Upper lobe of right lung (tissue), 1 donor: ENCODE results near the gene ITGAE. TPM values are rescaled to one million over a fixed set of nuclear protein-coding genes. Genes with fewer than 3 reads are reported as not detected.

ENCODE experiments used
- ATAC-seq: fragments of 200-7000 bp; cut with Tn5 transposase; one replicate; pipeline ENCODE4 v1.9.1; 2020; ENCODE audit warnings: mild to moderate bottlenecking, moderate library complexity
- DNase-seq: peaks from one replicate; pipeline ENCODE4 v3.0.0-alpha.2; 2020
- H3K27ac ChIP-seq: fragments of 200-600 bp; one replicate; pipeline ENCODE4 v1.8.0; 2022
- H3K27me3 ChIP-seq: fragments of 200-600 bp; one replicate; pipeline ENCODE4 v1.8.0; 2022; ENCODE audit warnings: mild to moderate bottlenecking
- H3K36me3 ChIP-seq: fragments of 200-600 bp; one replicate; pipeline ENCODE4 v1.8.0; 2022
- H3K4me1 ChIP-seq: fragments of 200-600 bp; one replicate; pipeline ENCODE4 v1.8.0; 2022
- H3K4me3 ChIP-seq: fragments of 200-600 bp; one replicate; pipeline ENCODE4 v1.8.0; 2022; ENCODE audit warnings: mild to moderate bottlenecking
- H3K9me3 ChIP-seq: fragments of 200-600 bp; one replicate; pipeline ENCODE4 v1.8.0; 2022
- CTCF ChIP-seq: fragments of 200-600 bp; IDR thresholded peaks from one replicate; pipeline ENCODE4 v1.8.0; 2022; ENCODE audit warnings: antibody characterized with exemption
- intact Hi-C: fragments of 100-400 bp; cut with DNase I; formaldehyde crosslinking; loops from one replicate; pipeline ENCODE4 v1.11.0; 2022
- total RNA-seq: library from RNA; stranded (reverse); fragmentation: NEBNext Ultra II Directional; extraction: Animal tissue kit (Norgen Biotek cat#: 25700); gene quantifications from one replicate; pipeline ENCODE4 v1.2.1, GENCODE V29; 2021
- donor health status: DM: no; HTN: yes; CAD: no; lungs with severe emphysema.

ITGAE gene
- total RNA-seq, 1 donor from 2014 or later: 24.2 TPM

GRCh38 chr17:3747805-3748204, 53.2 kb downstream of the ITGAE start:
- intact Hi-C loops: no loop called here
- no peak for TF ChIP-seq CTCF
- ATAC-seq: no peak

GRCh38 chr17:3745071-3745470, 55.9 kb downstream of the ITGAE start:
- H3K27me3 ChIP-seq: no peaks in the 10 kb centered on the region
- no peaks in the 10 kb centered on the region for H3K9me3 ChIP-seq
- intact Hi-C loops: no loop called here
- no peak overlapping the region for H3K27ac ChIP-seq
- H3K4me1 ChIP-seq: no peaks in the 10 kb centered on the region
- H3K4me3 ChIP-seq: no peak overlapping the region
- H3K36me3 ChIP-seq: no peaks in the 10 kb centered on the region
- DNase-seq (no peak), ATAC-seq (no peak)
- TF ChIP-seq CTCF: no peak

More at GRCh38 chr17:3747805-3748204, 53.2 kb downstream of the ITGAE start:
- H3K4me1 ChIP-seq: no peaks in the 10 kb centered on the region
- H3K9me3 ChIP-seq: no peaks in the 10 kb centered on the region
- H3K4me3 ChIP-seq: no peak overlapping the region
- DNase-seq: no peak
- H3K27ac ChIP-seq: no peak overlapping the region
- H3K27me3 ChIP-seq: no peaks in the 10 kb centered on the region
- H3K36me3 ChIP-seq: no peaks in the 10 kb centered on the region

GRCh38 chr17:3744014-3744413, 57.0 kb downstream of the ITGAE start:
- Histone ChIP-seq H3K27ac (no peak overlapping the region), H3K4me1 (no peaks in the 10 kb centered on the region), H3K4me3 (no peak overlapping the region), H3K9me3 (no peaks in the 10 kb centered on the region), H3K27me3 (no peaks in the 10 kb centered on the region), H3K36me3 (no peaks in the 10 kb centered on the region)
- DNase-seq: no peak
- intact Hi-C loops: no loop called here
- TF ChIP-seq CTCF: no peak
- no peak for ATAC-seq

GRCh38 chr17:3740611-3741073, 60.3 kb downstream of the ITGAE start:
- no peak for DNase-seq
- Histone ChIP-seq H3K9me3 (no peaks in the 10 kb centered on the region), H3K36me3 (no peaks in the 10 kb centered on the region), H3K4me1 (peaks cover 11% of the 10 kb centered on the region), H3K4me3 (no peak overlapping the region), H3K27me3 (no peaks in the 10 kb centered on the region), H3K27ac (no peak overlapping the region)
- intact Hi-C loops: no loop called here
- ATAC-seq: peak; percentile 58
- TF ChIP-seq CTCF: no peak

GRCh38 chr17:3739422-3740124, 61.4 kb downstream of the ITGAE start:
- peaks cover 11% of the 10 kb centered on the region for H3K4me1 ChIP-seq

More at GRCh38 chr17:3739422-3740124, 61.4 kb downstream of the ITGAE start:
- Histone ChIP-seq H3K27me3 (no peaks in the 10 kb centered on the region), H3K36me3 (no peaks in the 10 kb centered on the region), H3K27ac (no peak overlapping the region), H3K4me3 (no peak overlapping the region), H3K9me3 (no peaks in the 10 kb centered on the region)
- no peak for DNase-seq
- no peak for TF ChIP-seq CTCF
- intact Hi-C loops: no loop called here
- no peak for ATAC-seq
